Measurements from ENCODE around the gene TNFRSF25.
A peak's percentile ranks its signal among the peaks of the same experiment; 100 is the strongest.
"Not testable (repeated sequence)": the region's sequence is repeated elsewhere in the genome, so short reads cannot be mapped to it uniquely, and the experiment has no call there.

The TNFRSF25 gene

DNA sequence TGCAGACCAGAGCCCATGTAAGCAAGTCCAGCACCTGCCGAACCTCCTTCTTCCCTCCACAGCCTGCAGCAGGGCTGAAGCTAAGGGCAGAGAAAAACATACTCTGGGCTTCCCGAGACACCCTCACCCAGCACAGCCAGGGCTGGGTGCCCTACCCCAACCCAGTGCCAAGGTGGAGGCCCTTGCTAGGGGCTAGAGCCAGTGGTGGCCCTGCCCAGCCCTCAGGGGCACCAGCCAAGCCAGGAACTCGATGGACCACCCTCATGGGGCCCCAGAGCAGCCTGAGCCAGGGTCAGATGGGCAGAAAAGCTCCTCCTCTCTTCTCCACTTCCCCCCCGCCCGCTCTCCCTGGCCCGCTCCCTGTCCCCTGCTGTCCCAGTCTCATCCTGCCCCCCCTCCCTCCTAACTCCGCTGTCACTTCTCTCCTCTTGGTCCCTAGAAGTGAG, 15.9 kb downstream of the TNFRSF25 start:
- no peak for DNase-seq

DNA sequence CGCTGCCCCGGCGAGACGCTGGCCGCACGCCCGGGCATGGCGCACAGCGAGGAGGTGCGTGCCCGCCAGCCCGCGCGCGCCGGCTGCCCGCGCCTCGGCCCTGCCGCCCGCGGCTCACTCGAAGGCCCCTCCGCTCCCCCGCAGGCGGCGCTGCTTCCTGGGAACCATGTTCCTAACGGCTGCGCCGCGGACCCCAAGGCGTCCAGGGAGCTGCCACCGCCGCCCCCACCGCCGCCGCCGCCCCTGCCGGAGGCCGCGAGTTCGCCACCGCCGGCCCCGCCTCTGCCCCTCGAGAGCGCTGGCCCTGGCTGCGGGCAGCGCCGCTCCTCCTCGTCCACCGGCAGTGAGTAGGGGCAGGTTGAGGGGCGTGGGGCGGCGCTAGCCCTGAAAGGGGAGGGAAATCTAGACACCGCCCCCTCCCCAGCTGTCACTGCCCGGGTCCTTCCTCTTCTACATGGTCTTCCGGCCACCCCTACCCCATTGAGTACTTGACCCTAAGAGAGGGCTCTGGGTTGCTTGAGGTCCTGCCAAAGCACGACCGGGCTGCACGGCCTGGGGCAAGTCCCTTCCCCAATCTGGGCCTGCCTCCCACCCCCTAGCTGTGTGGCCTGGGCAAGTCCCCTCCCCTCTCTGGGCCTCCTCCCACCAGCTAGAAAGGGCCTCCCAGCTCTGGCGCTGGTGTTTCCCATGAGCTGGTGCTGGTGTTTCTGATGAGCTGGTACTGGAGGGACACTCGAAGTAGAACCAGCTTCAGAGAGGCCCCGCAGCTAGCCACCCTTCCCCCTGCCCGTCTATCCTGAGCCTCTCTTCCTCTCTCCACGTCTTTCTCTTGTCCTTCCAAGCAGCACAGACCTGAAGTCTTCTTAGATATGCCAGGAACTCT, 17.0 kb downstream of the TNFRSF25 start:
- DNase-seq = peak; percentile 44

DNA sequence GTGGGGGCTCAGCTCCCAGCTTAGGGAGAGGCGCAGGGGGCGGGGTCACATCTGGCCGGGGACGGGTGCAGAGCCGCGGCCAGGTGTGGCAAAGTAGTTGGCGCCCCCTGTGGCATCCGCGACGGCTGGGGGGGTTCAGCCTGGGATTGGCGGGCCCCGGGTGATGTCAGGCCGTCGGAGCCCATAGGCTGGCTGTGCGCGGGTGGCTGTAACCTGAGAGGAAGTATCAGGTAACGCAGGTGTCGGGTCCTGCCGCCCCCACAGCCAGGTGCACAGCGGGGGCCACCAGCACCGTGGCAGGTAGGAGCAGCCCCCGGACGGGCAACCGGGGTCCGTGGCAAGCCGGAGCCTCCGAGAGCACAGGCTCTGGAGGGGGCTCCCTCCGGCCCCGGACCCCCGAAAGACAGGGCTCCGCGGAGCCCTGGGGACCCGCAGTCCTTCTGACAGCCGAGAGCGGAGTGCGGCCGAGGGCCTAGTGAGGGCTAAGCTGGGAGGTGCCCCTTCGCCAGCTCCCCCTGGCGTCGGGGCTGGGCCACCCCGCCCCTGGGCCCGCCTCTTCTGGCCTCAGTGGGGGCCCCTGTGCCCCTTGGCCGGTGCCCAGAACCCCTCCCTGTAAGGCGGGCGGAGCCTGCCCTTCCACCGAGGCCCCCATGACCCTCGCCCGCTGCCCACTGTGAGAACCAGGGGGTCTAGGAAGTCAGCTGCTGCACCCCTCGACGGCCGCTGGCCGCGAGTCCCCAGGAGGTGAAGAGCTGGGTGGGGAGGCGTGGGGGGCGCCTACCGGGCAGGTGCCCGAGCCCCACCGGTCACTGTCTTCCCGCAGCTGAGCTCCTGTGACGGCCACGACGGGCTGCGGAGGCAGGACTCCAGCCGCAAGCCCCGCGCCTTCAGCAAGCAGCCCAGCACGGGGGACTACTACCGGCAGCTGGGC, 17.9 kb downstream of the TNFRSF25 start:
- peak; percentile 96 for DNase-seq

DNA sequence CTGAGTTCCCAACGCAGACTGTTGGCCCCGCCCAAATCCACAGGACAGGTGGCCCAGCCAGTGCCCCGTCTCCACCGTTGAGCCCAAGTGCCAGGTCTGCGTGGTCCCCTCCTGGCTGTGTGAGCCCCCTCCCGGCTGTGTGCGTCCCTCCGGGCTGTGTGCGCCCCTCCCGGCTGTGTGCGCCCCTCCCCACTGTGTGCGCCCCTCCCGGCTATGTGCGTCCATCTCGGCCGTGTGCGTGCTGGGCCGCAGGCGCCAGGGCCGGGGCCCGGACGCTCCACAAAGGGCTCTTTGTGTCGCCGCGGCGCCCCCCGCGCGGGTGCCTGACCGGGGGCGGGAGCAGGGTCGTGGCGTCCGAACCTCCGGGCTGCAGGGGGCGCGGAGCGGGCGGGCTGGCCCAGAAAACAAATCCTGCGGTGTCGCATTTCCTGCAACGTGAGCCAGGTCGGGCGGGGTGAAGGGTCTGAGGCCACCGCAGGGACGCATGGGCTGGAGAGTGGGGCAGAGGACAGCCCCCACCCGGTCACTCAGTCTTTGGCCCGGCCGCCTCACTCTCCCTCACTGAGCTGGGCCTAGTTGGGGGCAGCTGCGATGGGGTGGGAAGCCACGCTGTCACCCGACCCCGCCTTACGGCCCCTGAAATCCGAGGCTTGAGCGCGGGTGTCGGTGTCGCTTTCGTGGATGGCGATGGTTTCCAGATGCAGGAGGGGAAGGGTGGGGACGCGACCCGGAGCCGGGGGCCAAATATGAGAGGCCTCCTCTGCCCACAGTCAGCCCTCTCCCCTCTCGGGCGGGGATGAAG, 18.8 kb downstream of the TNFRSF25 start:
- peak; percentile 40 for DNase-seq

DNA sequence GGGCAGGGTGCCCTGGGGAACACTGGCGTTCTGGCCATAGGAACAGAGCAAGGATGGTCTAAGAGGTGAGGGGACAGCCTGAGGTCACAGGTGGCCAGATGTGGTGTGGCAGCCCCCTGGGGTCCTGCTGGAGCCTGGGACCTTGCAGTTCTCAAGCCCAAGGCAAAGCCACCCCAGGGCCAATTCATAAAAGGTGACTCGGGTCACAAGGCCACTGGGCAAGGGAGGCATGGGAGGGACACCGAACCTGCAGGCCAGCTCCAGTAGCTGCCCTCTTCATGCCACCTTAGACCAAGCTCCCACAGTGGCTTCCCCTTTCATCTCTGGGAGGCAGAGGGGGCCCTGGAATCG, 19.3 kb downstream of the TNFRSF25 start:
- DNase-seq = no peak

DNA sequence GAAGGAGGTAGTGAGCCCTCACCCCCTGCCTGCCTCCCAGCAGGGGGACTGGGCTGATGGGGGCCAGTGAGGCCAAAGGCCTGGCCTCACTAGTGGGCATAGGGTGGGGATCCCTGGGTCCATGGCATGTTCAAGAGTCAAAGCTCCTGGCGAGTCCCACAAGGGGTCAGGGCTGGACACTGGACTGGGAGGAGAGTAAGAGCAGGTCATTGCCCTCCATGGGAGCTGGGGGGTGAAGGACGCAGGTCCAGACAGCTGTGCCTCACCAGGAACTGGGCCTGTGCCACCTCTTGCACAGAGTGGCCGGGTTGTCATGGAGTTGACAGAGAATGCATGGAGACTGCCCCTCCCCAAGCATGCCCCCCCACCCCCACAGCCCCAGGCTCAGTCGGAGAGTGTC, 20.0 kb downstream of the TNFRSF25 start:
- not testable (repeated sequence) for DNase-seq

DNA sequence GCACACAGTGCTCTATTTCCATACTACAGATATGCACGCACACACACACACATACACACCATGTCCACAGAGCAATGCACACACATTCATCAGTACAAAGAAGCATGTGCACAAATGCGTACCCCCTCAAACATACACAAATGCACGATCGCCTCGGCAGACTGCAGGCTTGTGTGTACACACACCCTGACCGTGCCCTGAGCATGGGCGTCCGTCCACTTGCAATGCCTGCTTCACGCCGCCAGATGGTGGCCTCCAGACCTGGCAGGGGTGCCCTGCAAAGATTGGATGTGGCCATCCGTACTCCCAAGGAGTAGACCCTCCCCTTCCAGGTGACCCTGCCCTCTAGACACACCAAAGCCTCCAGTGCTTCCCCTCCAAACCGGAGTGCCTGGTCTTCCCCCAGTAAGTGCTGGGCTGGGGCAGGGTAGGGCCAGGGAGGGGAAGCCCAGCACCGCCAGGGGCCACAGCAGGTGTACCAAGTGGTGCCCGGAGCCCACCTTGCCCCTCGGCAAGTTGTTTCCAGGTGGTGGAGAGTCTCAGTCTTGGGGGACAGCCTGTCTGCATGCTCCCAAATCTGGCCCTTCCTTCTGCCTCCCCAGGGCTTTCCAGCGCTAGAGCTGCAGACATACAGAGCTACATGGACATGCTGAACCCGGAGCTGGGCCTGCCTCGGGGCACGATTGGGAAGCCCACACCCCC, 20.8 kb downstream of the TNFRSF25 start:
- no peak for DNase-seq

DNA sequence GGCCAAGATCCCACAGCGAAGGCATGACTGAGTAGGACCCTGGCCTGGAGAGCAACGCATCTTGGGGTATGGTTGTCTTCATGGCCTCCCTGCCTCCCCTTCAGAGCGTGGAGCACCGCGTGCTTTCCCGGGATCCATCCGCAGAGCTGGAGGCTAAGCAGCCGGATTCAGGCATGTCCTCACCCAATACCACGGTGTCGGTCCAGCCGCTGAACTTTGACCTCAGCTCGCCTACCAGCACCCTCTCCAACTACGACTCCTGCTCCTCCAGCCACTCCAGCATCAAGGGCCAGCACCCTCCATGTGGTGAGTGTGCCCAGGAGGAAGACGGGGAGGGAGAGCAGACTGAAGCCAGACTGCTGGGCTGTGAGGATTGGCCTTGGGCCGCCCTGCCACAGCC, 21.6 kb downstream of the TNFRSF25 start:
- no peak for DNase-seq

DNA sequence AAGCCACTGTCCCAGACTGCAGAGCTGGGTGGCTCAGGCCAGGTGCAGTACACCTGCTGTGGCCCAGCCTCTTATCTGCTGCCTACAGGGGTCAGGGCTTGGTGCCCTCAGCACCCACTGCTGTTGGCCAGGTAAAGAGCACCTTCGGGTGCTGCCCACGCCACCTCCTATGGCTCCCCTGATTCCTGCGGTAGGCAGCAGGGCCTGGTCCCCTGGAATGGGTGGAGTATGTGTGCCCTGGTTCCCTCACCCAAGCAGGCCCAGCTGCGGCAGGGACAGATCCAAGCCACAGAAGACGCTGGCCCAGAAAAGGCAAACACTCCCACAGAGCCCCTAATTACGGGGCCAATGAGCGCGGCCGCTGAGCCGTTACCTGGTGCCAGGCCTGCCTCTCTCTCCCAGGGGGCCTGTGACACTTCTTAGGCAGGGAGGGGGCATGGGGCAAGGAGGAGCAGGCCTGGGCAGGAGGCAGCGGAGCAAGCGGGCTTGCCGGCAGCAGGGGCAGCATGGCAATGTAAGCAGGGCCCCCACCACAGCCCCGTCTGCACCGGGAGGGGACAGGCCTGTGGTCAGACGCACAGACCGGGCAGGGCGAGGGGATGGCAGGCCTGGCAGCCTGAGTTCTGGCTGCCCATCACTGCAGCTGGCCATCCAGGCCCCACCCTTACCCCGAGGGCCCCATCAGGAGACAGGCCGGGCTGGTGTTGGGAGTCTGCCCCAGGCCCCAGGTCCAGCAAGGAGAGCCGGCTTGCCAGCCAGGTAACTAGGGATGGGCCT, 22.4 kb downstream of the TNFRSF25 start:
- DNase-seq = no peak

DNA sequence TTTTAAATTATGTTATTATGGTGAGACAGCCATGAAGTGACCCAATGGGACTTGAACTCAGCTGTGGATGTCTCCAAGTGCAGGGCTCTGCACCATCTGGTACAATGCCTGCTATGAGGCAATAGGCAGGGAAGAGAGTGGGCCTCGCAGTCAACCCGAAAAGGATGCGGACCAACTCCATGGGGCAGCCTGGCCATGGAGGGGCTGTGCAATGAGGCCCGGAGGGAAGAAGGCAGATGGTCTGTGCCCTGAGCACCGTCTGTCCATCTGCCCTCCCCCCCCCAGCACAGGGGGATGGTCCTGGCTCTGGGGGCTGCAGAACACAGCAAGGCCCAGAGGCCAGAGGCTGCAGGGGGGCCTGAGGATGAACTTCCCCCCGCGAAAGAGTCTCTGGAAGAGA, 24.4 kb downstream of the TNFRSF25 start:
- DNase-seq = no peak

DNA sequence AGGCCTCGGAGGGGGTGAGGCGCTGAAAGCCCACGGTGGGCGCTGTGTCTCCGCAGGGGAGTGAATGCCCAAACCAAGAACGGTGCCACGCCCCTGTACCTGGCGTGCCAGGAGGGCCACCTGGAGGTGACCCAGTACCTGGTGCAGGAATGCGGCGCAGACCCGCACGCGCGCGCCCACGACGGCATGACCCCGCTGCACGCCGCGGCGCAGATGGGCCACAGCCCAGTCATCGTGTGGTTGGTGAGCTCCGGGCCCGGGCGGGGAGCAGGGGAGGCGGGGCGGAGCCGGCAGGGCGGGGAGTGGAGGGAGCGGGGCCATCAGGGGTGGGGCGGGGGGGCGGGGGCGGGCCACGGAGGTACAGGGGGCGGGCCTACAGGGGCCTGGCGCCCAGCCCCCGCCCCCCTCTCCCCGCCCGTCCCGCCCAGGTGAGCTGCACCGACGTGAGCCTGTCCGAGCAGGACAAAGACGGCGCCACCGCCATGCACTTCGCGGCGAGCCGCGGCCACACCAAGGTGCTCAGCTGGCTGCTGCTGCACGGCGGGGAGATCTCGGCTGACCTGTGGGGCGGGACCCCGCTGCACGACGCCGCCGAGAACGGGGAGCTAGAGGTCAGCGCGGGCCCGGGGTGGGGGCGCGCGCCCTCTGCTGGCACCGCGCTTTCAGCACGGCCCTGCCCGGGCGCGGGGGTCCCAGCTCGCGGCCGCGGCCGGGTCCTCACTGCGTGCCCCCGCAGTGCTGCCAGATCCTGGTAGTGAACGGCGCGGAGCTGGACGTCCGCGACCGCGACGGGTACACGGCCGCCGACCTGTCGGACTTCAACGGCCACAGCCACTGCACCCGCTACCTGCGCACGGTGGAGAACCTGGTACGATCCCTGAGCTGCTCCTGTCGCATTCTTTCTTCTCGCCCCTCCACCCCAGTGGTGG, 25.5 kb downstream of the TNFRSF25 start:
- DNase-seq = peak; percentile 62

DNA sequence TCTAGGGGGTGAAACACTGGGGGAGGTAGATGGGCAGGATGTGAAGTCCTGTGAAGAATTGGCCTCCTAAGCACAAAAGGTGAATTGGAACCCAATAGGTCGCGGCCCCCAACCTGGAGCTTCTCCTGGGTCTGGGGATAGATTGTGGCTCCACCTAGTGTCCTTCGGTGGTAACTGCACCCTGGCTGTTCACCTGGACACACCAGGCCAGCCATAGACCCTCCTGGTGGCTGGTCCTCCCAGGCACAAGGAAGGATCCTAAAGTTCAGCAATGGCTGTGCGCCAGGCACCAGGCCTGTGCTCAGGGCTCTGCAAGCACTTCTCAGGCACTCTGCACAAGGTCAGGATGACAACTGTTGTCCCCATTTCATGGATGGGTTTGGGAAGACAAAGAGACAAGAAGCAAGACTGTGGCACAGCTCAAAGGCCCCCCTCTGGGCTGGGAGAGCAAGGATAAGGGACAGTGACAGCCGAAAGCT, 27.9 kb downstream of the TNFRSF25 start:
- peak; percentile 72 for DNase-seq

DNA sequence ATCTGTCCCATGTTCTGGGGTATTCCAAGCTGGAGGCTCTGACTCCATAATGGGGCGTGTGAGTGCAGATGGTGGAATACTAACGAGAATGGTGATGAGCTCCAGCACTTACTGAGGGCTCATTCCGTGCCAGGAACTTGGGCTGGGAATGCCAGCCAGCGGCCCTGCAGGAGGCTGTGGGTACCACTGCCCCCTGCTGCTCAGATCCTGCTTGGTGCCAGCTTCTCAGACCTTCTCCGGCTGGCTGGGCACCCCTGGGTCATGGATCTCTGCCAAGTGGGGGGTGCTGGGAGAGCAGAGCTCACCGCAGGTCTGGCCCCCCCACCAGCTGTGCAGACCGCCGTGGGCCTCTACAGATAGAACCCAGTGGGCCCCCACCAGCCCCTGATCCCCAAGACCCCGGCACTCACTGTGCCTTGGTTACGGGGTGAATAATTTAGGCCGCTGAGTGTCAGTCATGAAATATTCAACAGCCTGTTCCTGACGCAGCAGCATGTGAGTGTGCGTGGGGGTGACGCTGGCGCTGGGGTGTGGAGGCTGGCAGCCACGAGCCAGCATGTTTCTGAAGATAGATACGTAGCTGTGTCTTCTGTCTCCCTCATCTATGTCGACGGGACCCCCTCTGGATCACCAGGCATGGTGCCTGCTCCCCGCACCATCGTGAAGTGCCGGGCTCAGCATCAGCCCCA, 28.8 kb downstream of the TNFRSF25 start:
- peak; percentile 72 for DNase-seq

DNA sequence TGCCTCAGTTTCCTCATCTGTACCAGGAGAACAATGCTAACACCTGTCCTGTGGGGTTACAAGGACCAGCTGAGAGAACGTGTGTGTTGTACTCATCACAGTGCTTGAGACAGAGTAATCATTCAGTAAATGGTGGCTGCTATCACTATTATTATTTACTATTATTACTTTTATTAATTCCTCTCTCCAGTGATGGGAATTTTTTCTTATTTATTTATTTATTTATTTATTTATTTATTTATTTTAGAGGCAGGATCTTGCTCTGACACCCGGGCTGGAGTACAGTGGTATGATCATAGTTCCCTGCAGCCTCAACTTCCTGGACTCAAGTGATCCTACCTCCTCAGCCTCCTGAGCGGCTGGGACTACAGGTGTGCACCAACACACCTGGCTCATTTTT, 29.7 kb downstream of the TNFRSF25 start:
- not testable (repeated sequence) for DNase-seq

DNA sequence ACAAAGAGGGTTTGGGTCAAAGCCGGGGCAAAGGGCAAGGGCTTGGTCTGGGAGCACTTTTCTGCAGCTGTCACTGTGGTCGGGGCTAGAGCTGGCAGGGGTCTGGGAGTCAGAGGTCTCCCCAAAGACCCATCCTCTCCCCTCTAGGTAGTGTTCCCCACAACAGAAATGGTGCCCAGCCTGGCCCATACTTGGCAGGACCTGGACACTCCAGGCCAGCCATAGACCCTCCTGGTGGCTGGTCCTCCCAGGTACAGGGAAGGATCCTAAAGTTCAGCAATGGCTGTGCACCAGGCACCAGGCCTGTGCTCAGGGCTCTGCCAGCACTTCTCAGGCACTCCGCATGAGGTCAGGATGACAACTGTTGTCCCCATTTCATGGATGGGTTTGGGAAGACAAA, 30.4 kb downstream of the TNFRSF25 start:
- no peak for DNase-seq

DNA sequence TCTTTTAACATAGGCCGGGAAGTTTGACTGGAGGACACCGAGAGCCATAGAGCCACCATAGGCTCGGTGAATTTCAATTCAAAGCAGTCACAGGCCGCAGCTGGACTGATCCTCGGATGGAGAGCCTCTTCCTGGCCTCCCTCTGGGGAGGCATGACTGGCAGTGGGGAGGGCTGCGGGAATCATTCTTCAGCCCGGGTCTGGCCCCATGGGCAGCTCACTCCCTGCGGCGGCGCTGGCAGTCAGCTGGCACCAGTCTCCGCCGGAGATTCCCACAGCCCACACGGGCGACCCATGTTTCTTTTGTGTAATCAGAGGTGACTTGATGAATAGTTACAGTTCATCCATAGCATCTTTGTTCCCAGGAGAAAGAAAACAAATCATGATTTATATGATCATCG, 30.8 kb downstream of the TNFRSF25 start:
- no peak for DNase-seq

DNA sequence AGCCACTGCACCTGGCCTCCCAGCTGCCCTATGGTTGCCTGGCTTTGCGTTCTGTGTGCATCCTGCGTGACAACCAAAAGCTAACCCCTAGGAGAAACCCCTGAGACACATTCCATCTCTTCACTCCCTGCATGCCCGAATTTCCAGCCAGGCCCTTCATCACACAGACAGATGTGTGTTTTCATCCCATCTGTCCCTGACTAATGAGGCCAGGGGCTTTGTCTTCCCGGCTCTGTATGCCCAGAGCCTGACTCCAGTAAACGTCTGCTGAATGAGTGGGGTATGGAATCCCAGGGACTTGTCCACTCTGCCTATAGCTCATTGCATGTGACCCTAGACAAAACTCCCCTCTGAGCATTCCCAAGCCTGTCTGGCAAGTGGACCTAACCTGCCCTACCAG, 31.8 kb downstream of the TNFRSF25 start:
- no peak for DNase-seq

DNA sequence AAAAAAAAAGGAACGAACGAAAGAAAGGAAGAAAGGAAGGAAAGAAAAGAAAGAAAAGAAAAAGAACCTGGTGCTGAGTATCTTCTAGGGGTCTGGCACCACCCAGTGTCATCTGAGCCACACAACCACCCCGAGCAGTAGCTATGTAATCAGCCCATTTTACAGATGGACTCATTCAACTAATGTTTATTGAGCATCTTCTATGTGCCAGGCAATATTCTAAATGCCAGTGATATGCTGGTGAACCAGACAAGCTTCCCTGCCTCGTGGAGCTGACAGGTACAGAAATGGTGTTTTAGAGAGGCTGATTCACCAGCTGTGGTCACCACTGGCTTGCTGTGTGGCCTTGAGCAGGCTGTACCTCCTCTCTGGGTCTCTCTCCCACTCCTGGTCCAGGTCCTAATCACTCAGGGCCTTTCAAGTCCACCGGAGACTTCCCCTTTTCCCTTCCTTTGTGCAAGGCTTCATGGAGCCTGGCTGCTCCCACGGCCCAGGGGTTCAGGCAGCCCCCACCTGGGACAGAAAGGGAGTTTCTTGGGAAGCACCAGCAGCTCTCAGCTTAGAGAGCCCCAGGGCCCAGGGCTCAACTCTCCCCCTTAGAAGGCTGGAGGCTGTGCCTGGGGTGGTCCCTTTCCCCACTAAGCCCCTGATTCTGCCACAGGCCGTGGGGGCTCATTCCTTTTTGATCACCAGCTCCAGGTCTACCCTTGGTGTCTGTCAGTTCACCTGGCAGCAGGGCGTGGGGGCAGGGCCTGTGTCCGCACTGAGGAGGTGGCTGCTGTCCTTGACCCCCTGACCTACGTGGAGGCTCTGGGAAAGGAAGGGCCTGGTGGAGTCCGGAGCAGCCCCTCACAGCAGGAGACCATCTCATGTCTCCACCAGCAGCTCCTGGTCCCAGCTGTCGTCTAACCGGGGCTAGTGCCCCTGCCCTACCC, 34.1 kb downstream of the TNFRSF25 start:
- DNase-seq = not testable (repeated sequence)
